ENCODE data around the gene KLF6.

KLF6 gene

GRCh38 chr10:3812141-3812540 is 27.1 kb upstream of the KLF6 start:
- no peak for DNase-seq (ENCODE audit: low read depth)
- TF ChIP-seq CTCF (conservative IDR thresholded peaks at IDR 0.05; ENCODE audit: low read depth, low read length), result no peak
- no peak overlapping the region for H3K4me3 ChIP-seq (ENCODE audit: low read depth, low read length)

GRCh38 chr10:3811291-3811870 is 26.4 kb upstream of the KLF6 start:
- no peak for TF ChIP-seq CTCF (conservative IDR thresholded peaks at IDR 0.05; ENCODE audit: low read depth, low read length)
- peak; percentile 96 for DNase-seq (ENCODE audit: low read depth)
- no peak overlapping the region for H3K4me3 ChIP-seq (ENCODE audit: low read depth, low read length)

GRCh38 chr10:3808689-3809199 is 23.7 kb upstream of the KLF6 start:
- H3K4me3 ChIP-seq (ENCODE audit: low read depth, low read length), result no peak overlapping the region
- TF ChIP-seq CTCF (conservative IDR thresholded peaks at IDR 0.05; ENCODE audit: low read depth, low read length), result no peak
- DNase-seq (ENCODE audit: low read depth), result no peak

- no peak for DNase-seq (ENCODE audit: low read depth)
- no peak overlapping the region for H3K4me3 ChIP-seq (ENCODE audit: low read depth, low read length)
Measured at GRCh38 chr10:3807928-3808496, 23.0 kb upstream of the KLF6 start.

GRCh38 chr10:3807211-3807927 is 22.4 kb upstream of the KLF6 start:
- H3K4me3 ChIP-seq (ENCODE audit: low read depth, low read length), result no peak overlapping the region
- DNase-seq (ENCODE audit: low read depth), result no peak
- peak; percentile 2 for TF ChIP-seq CTCF (conservative IDR thresholded peaks at IDR 0.05; ENCODE audit: low read depth, low read length)

More at GRCh38 chr10:3807928-3808496, 23.0 kb upstream of the KLF6 start:
- no peak for TF ChIP-seq CTCF (conservative IDR thresholded peaks at IDR 0.05; ENCODE audit: low read depth, low read length)

GRCh38 chr10:3806603-3807002 is 21.6 kb upstream of the KLF6 start:
- TF ChIP-seq CTCF (conservative IDR thresholded peaks at IDR 0.05; ENCODE audit: low read depth, low read length), result no peak
- peak; percentile 80 for DNase-seq (ENCODE audit: low read depth)
- H3K4me3 ChIP-seq (ENCODE audit: low read depth, low read length), result no peak overlapping the region

All from choroid plexus epithelial cell (primary cell).